C4-2B (cell line): ENCODE results near the gene KLHL8.

Source experiments
- H3K27ac ChIP-seq: fragments of 450-650 bp; 2 replicates; pipeline ENCODE4 v1.5.1; 2017
- ZFX ChIP-seq: fragments of 450-650 bp; IDR thresholded peaks from 2 replicates; pipeline ENCODE4 v1.6.1; 2017
- TF ChIP-seq, protein P1 (sequence below): fragments of 450-650 bp; conservative IDR thresholded peaks from 2 replicates; pipeline ENCODE4 v1.5.1; 2017; ENCODE audit warnings: mild to moderate bottlenecking

KLHL8 gene

DNA sequence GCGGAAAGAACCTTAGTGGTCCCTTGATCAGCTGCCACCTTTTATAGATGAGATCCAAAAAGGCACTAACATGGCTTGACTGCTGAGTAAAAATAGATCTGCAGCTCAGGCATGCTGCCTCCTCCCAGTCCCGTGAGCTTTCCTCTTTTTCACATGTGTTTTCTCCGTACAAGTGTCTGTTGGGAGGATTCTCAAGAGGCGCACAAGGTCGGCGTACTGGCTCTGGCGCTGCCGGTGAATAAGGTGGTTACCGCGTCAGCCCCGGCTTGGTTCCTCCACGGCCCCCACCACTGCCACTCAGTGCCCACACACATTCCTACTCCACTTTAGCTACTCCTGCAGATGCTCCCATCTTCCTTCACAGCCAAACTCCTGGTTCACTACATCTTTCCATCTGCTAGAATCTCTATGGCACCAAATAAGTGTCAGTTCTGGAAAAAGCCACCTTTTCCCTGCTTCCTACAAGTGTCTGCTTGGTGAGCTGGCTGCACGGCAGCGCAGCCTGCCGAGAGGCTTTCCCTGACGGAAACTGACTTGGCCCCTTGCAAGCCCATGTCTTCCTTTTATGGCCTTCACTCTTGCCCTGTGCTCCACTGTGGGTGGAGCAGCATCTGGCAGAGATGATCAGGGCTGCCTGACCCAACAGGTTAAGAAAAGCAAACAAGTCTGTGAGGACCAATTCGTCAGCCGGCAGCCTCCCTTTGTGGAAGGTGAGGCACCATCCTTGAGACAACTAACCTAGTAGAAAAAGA lies 99.8 kb downstream of the KLHL8 start:
- TF ChIP-seq, protein P1, sequence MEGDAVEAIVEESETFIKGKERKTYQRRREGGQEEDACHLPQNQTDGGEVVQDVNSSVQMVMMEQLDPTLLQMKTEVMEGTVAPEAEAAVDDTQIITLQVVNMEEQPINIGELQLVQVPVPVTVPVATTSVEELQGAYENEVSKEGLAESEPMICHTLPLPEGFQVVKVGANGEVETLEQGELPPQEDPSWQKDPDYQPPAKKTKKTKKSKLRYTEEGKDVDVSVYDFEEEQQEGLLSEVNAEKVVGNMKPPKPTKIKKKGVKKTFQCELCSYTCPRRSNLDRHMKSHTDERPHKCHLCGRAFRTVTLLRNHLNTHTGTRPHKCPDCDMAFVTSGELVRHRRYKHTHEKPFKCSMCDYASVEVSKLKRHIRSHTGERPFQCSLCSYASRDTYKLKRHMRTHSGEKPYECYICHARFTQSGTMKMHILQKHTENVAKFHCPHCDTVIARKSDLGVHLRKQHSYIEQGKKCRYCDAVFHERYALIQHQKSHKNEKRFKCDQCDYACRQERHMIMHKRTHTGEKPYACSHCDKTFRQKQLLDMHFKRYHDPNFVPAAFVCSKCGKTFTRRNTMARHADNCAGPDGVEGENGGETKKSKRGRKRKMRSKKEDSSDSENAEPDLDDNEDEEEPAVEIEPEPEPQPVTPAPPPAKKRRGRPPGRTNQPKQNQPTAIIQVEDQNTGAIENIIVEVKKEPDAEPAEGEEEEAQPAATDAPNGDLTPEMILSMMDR, result no peak
- no peak overlapping the region for H3K27ac ChIP-seq

- no peak overlapping the region for H3K27ac ChIP-seq
- TF ChIP-seq, protein P1, result no peak
- TF ChIP-seq ZFX, result no peak
These were observed 100.4 kb downstream of the KLHL8 start for GRCh38 chr4:87120010-87120409.

DNA sequence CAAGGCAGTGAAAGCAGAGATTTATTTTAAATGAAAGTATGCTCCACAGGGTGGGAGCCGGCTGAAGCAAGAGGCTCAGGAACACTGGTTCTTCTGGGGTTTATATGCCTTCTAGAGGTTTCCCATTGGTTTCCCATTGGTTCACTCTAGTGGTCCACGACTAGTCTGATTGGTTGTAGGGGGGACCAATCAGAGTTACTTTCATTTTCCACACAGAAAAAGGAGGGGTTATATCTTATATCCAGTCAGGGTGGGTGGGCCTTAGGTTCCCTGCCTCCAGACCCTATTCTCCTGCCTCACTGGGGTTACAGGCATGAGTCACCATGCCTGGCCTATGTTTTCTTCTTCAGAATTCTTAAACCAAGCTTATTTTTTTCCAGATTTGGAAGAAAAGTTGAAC lies 101.6 kb downstream of the KLHL8 start:
- TF ChIP-seq, protein P1, result no peak
- no peak for TF ChIP-seq ZFX
- no peak overlapping the region for H3K27ac ChIP-seq

- H3K27ac ChIP-seq, result no peak overlapping the region
- TF ChIP-seq ZFX, result no peak
- TF ChIP-seq, protein P1, result no peak
These were observed 102.0 kb downstream of the KLHL8 start for GRCh38 chr4:87118421-87118820.

DNA sequence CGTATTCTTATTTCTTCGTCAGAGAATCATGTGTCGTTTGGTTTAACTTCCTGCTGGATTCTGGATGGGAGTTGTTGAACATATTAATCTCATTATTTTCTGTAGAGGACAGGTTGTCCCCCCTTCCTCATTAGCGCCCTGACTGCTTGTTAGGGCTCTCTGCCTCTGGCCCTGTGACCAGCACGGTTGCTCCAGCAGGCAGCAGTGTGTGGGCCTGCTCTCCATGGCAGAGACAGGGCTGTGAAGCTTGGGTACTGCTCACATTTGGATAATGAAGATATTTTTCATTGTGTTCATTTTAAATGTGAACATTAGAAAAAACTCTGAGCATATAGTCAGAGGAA lies 102.7 kb downstream of the KLHL8 start:
- TF ChIP-seq ZFX, result no peak
- TF ChIP-seq, protein P1, result no peak
- H3K27ac ChIP-seq, result no peak overlapping the region

GRCh38 chr4:87117051-87117731 lies 103.2 kb downstream of the KLHL8 start:
- H3K27ac ChIP-seq, result no peak overlapping the region
- TF ChIP-seq, protein P1, result no peak
- no peak for TF ChIP-seq ZFX

DNA sequence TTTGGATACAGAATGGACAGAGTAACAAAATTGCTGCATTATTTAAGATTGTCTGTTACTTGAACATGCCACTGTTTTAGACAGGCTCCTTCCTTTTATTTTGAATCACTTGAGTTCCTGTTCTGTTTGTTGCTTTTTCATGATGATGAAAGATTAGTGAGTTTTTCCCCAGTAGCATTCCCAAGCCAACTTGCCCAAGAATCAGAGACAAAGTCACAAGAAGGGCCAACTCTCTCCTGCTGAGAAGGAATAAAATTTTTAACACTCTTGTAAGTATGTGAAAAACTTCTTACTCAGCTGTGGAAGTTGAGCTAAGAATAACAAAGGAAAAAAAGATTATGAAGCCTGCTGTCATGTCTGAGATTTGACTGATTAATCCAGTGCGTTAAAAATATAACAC lies 104.2 kb downstream of the KLHL8 start:
- no peak for TF ChIP-seq ZFX
- TF ChIP-seq, protein P1, result no peak
- no peak overlapping the region for H3K27ac ChIP-seq
